ENCODE data around the gene KANSL1. TPM values are rescaled to one million over a fixed set of nuclear protein-coding genes. Genes with fewer than 3 reads are reported as not detected.
"Not testable (repeated sequence)": the region's sequence is repeated elsewhere in the genome, so short reads cannot be mapped to it uniquely, and the experiment has no call there.

The KANSL1 gene
- total and polyA plus RNA-seq, 7 donors, result 9.7 to 130 (median 70.7) TPM

- peaks cover 0 to 96% (median 88%) of the 10 kb centered on the region in 4 donors for H3K4me1 ChIP-seq
- no peaks in the 10 kb centered on the region for H3K27me3 ChIP-seq
- WGBS, 2 donors, result 86 to 90% methylated on average over 7 of the region's 7 CpGs
- no peak overlapping the region for H3K27ac ChIP-seq
- no peaks in the 10 kb centered on the region for H3K9me3 ChIP-seq
- no peaks in the 10 kb centered on the region for H3K36me3 ChIP-seq
- TF ChIP-seq CTCF (IDR thresholded peaks at IDR 0.05) (no peak), POLR2AphosphoS5 (IDR thresholded peaks at IDR 0.05) (no peak), EP300 (IDR thresholded peaks at IDR 0.05) (no peak), POLR2A (IDR thresholded peaks at IDR 0.05) (no peak)
- DNase-seq, result no peak
- intact Hi-C loops (cut with DNase I), result no loop called here
- H3K4me3 ChIP-seq, result no peak overlapping the region
Measured at GRCh38 chr17:46184696-46185095, 8.5 kb downstream of the KANSL1 start.

- H3K27me3 ChIP-seq; H3K36me3 ChIP-seq; H3K9me3 ChIP-seq; H3K27ac ChIP-seq; intact Hi-C loops (cut with DNase I); H3K4me3 ChIP-seq; DNase-seq: not testable (repeated sequence)
- 89 to 93% methylated on average over 7 of the region's 7 CpGs for WGBS, 2 donors
- peaks cover 0 to 96% (median 88%) of the 10 kb centered on the region in 4 donors for H3K4me1 ChIP-seq
Measured at GRCh38 chr17:46183383-46183782, 9.8 kb downstream of the KANSL1 start.

- Histone ChIP-seq H3K27ac (no peak overlapping the region), H3K4me3 (no peak overlapping the region), H3K36me3 (no peaks in the 10 kb centered on the region), H3K9me3 (no peaks in the 10 kb centered on the region), H3K27me3 (no peaks in the 10 kb centered on the region), H3K4me1 (peaks cover 0 to 96% (median 88%) of the 10 kb centered on the region in 4 donors)
- no peak for TF ChIP-seq EP300 (IDR thresholded peaks at IDR 0.05)
- no peak for TF ChIP-seq CTCF (IDR thresholded peaks at IDR 0.05)
- TF ChIP-seq POLR2A (IDR thresholded peaks at IDR 0.05), result no peak
- no peak for TF ChIP-seq POLR2AphosphoS5 (IDR thresholded peaks at IDR 0.05)
- intact Hi-C loops (cut with DNase I), result no loop called here
- no peak for DNase-seq
- WGBS, 2 donors, result 91 to 96% methylated on average over 3 of the region's 3 CpGs
Measured at GRCh38 chr17:46182961-46183360, 10.3 kb downstream of the KANSL1 start.

- no peak overlapping the region for H3K27ac ChIP-seq
- no peak for DNase-seq
- H3K36me3 ChIP-seq, result no peaks in the 10 kb centered on the region
- TF ChIP-seq POLR2A (IDR thresholded peaks at IDR 0.05) (no peak), CTCF (IDR thresholded peaks at IDR 0.05) (no peak), POLR2AphosphoS5 (IDR thresholded peaks at IDR 0.05) (no peak), EP300 (IDR thresholded peaks at IDR 0.05) (no peak)
- no peaks in the 10 kb centered on the region for H3K9me3 ChIP-seq
- intact Hi-C loops (cut with DNase I), result no loop called here
- H3K4me1 ChIP-seq, result peaks cover 0 to 96% (median 88%) of the 10 kb centered on the region in 4 donors
- no peaks in the 10 kb centered on the region for H3K27me3 ChIP-seq
- no peak overlapping the region for H3K4me3 ChIP-seq
- WGBS, 2 donors, result 72 to 77% methylated on average over 5 of the region's 5 CpGs
Measured at GRCh38 chr17:46181940-46182339, 11.3 kb downstream of the KANSL1 start.

GRCh38 chr17:46181316-46181715 lies 11.9 kb downstream of the KANSL1 start:
- H3K27ac ChIP-seq; H3K9me3 ChIP-seq; intact Hi-C loops (cut with DNase I); H3K36me3 ChIP-seq; H3K27me3 ChIP-seq; DNase-seq; H3K4me3 ChIP-seq: not testable (repeated sequence)
- WGBS, 2 donors, result 88 to 92% methylated on average over 14 of the region's 14 CpGs
- H3K4me1 ChIP-seq, result peaks cover 0 to 96% (median 88%) of the 10 kb centered on the region in 4 donors

- H3K4me1 ChIP-seq, result peaks cover 0 to 96% (median 89%) of the 10 kb centered on the region in 4 donors
- H3K4me3 ChIP-seq, result no peak overlapping the region
- H3K27me3 ChIP-seq, result no peaks in the 10 kb centered on the region
- no peaks in the 10 kb centered on the region for H3K9me3 ChIP-seq
- H3K36me3 ChIP-seq, result no peaks in the 10 kb centered on the region
- H3K27ac ChIP-seq, result no peak overlapping the region
- intact Hi-C loops (cut with DNase I), result no loop called here
- WGBS, 2 donors, result 74 to 82% methylated on average over 2 of the region's 2 CpGs
- no peak for DNase-seq
- TF ChIP-seq CTCF (IDR thresholded peaks at IDR 0.05), result no peak
- no peak for TF ChIP-seq EP300 (IDR thresholded peaks at IDR 0.05)
- TF ChIP-seq POLR2A (IDR thresholded peaks at IDR 0.05), result no peak
- no peak for TF ChIP-seq POLR2AphosphoS5 (IDR thresholded peaks at IDR 0.05)
Measured at GRCh38 chr17:46180892-46181274, 12.3 kb downstream of the KANSL1 start.

- intact Hi-C loops (cut with DNase I); H3K27me3 ChIP-seq; H3K9me3 ChIP-seq; DNase-seq; H3K27ac ChIP-seq; H3K4me3 ChIP-seq; H3K36me3 ChIP-seq: not testable (repeated sequence)
- 89 to 92% methylated on average over 16 of the region's 16 CpGs for WGBS, 2 donors
- peaks cover 0 to 97% (median 89%) of the 10 kb centered on the region in 4 donors for H3K4me1 ChIP-seq
Measured at GRCh38 chr17:46180185-46180891, 12.9 kb downstream of the KANSL1 start.
